Measurements from ENCODE around the gene POLR3E.

- TF ChIP-seq EZH2 (IDR thresholded peaks at IDR 0.05; ENCODE audit: insufficient read depth, poor library complexity, severe bottlenecking) (no peak), EZH2phosphoT487 (IDR thresholded peaks at IDR 0.05; ENCODE audit: insufficient read depth, low read depth) (no peak)
Observed at GRCh38 chr16:22342082-22342481, 44.9 kb downstream of the POLR3E start.
